Renal cortical epithelial cell (primary cell): ENCODE measurements around the gene RCAN2. TPM values are rescaled to one million over a fixed set of nuclear protein-coding genes. Genes with fewer than 3 reads are reported as not detected.

Source experiments
- DNase-seq: peaks from one replicate; pipeline ENCODE4 v3.0.0-alpha.2; 2011; ENCODE audit warnings: low read depth
- total RNA-seq: library from RNA; depleted of rRNA; stranded (reverse); fragments of >200 nt; gene quantifications from 2 replicates; pipeline ENCODE4 v1.2.3, GENCODE V29; 2014

RCAN2 gene
- total RNA-seq, 1 donor from 2014 or later: 1.6 TPM

DNA sequence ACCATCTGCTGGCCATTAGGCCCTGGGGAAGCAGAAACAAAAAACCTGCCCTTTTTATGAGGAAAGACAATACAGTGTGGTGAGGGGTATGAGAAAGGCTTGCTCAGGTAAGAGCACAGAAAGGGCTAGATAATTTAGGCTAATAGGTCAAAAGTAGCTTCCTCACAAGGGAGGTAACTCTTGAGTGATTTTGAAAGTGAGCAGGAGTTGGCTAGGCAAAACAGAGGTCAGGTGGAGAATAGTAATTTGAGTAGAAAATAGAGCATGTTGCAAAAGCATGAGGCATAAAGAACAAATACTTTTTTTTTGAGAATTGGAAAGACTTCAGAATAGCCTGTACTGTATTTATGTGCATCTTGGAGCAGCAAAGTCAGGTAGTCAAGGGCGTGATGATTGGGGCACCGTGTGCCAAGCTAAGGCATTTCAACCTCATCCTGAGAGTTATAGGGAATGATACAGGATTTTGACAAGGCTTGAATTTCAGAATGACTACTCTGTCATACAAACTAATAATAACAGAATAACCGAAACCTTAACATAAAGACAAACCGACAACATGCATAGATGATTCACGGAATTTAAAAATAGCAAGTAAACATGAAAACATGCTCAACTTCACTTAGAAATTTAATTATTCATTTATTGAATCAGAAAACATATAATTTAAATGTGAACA, 197.5 kb downstream of the RCAN2 start:
- no peak for DNase-seq

DNA sequence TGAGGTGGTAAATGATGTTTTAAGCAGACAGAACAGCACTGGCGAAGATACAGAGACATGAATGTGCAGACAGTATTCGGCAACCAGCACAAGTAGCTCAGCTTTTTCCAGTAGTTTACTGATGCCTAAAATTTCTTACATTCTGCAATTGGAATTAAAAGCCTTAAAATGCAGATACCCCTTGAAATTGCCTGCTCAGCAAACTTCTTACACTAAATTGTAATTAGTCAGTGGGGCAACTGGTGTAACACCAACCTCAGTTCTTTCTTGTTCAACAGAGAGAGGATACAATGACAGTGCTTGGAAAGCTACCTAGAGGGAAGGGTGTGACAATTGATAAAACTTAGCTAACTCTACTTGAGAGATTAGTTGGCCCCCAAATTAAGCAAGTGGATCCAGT, 199.4 kb downstream of the RCAN2 start:
- no peak for DNase-seq

DNA sequence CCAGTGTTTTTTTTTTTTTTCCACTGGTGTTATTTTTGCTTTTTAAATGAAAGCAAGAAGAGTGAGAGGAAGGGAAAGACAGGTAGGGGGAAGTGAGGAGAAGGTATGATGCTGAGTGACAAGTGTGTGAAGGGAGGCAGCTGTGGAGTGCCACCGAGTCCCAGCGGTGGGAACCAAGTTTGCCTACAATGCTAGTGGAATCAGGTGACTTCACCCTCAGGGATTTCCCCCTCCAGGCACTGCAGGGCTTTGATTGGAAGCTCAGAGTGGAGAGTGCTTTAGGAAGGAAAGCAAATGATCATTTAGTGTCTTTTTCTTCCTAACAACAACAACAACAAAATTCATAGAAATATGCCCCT, 200.0 kb downstream of the RCAN2 start:
- DNase-seq: no peak

DNA sequence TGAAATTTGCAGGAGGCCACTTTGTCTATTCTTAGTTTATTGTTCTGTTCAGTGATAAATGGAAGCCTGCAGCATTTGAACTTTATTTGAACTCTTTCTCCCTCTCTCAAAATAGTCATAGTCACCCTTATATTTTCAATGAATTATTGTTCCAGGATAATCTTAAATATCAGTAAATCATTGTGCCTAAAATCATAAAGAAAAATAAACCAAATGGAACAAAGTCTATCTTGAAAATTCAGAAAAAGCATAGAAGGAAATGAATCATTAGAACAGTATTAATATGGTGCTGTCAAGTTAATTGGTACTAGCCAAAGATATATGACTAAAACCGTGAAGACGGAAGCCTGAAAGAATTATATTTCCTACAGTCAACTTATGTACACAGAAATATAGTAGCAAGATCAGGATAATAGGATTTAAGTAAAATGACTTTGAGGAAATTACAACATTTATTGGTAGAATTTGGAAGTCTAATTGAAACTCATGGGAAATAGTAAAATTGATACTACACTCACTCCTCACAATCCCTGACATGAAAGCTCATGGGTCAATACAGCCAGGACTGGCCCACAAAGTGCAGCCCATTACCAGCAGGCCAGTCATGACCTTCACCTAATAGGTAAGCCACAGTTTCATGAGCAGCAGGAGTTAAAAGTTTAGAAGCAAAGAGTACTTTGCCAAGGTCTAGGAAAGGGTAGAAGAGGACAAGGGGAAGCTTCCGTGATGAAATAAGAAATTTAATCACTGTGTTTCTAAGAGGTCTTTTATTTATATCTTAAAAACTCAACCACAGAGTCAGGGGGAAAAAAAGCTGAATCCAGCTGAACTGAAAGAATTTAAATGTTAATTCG, 200.6 kb downstream of the RCAN2 start:
- DNase-seq: no peak

DNA sequence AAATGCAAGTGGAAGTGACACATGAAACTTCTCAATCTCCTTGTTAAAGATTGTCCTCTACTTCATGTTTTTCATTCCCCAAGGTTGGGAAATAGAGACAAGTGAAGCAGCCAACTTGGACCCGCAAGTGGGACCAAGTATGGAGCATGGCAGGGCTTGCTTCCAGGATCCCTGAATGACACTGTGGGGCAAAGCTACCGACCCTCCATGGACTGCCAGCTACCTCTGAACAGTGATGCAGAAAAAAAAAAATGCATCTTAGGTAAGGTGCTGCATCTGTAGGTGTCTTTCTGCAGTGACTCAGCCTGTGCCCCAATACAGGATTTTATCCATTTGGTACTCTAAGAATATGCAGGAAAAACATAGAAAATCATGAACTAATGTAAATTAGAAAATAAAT, 201.4 kb downstream of the RCAN2 start:
- no peak for DNase-seq

DNA sequence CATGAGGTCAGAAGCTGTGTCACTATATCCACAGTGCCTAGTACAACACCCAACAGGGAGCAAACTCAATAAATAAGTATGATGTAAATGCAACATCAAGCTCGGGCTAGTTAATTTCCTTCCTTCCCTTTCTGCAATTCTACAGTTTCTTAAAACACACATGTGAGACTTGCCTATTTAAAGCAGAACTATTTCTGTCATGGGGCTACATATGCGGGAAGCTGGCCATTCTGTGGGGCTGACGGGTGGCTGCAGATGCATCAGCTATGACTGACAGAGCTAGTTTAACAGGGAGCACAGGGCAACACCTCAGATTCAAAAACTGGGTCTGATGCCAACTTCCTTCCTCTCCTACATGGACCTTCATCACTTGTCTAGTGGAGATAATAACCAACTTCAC, 202.4 kb downstream of the RCAN2 start:
- no peak for DNase-seq

DNA sequence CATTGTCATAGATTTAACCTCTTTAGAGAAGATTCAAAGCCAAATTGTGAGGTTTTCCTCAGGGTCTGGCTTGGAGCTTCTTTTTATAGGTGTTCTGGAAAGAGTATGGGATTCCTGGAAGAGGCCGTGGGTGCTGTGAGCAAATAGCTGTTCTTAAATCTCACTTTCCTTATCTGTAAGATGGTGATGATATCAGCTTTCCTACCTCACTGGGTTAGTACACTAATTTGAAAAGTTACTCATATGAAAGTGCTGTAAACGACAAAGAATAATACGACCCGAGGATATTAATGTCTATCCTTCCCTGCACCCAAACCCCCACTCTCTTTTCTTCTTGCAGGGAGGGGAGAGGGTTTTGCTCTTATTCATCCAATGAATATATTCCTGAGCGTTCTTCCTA, 203.6 kb downstream of the RCAN2 start:
- DNase-seq: no peak

DNA sequence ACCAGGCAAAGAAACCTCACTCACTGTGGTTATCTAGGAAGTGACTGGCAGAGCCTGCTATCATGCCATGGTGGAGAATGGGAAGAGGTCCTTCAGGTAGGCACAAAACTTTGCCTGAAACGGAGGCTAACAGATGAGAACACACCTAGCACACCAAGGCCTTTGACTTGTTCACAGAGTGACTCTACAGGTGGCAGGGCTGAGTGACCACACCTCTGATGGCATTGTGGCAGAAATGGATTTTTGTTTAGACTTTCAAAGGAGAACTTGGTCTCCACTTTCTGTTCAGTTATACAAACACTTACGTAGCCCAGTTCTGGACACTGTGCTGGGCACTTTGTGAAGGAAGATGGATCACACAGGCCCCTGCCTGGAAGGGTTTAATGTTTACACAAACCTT, 204.2 kb downstream of the RCAN2 start:
- no peak for DNase-seq

DNA sequence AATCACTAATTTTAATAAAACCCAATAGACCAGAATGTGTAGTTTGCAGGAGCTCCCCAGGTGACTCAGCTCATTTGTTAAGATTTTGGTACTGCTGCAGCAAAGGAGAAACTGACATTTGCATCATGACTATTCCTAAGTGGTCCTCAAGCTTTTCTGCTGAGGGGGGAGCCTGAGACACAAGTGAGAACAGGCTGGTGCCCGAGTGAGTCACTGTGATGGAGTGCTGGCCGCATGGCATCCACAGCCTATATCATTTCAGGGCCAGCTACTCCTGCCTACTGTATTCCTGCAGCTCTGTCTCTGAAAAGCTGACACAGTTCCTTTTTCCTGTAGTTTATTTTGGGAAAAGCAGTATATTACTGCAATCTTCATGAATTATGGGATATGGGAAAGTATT, 206.8 kb downstream of the RCAN2 start:
- no peak for DNase-seq

DNA sequence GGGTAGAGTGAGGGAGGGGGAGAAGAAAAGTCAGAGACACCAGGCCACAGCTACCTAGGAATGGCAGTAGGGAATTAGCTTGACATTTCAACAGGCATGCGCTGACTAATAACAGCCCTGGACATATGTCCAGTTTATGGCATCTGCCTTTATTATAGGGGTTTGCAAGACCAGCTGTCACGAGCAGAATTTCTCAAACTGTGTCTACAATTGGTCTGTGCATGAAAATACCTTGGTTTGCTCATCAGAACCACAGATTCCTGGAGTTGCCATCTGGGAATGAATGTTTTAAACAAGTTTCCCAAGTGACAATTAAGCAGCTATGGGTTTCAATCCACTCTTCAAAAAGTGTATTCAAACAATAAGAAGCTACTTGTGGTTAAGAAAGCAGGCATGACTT, 210.1 kb downstream of the RCAN2 start:
- no peak for DNase-seq

DNA sequence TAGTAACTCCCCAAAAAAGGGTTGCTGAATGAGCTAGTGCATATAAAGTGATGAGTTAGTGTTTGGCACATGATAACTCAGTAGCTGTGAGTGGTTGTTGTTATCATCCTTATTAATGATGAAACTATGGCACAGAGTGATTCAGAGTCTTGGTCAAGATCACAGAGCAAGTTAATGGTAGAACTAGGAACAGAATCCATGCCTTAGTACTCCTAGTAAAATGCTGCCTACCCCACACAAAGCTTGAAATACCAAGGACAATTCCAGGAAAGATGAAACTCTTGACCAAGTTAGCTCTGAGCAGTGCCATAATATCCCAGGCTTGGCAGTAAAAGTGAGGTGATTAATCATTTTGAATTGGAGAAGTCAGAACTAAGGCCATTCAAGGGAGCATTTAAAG, 211.4 kb downstream of the RCAN2 start:
- DNase-seq: no peak

DNA sequence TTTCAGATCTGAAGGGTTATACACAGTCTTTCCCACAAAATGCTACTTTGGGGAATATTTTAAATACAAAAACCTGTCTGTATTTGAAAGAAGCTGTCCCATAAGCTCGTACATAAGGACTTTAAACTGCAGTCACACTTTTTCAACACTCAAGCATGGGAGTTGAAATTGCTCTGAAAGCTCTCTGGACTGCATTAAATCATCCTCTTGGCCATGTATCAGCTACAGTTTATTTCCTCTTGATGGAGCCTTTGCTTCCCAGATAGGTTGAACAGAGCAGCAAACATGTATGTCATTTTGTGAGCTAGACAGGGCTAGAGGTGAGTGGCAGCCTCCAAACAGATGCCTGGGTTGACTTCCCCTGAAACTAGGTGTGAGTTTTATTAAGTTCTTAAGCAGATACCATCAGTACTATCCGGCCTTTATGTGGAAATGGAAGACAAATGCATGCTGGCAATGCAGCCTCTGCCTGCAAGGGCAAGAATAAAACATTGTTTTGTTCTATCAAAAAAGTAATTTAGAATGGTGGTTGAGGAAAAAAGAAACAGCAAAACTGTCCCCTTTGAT, 214.6 kb downstream of the RCAN2 start:
- no peak for DNase-seq

DNA sequence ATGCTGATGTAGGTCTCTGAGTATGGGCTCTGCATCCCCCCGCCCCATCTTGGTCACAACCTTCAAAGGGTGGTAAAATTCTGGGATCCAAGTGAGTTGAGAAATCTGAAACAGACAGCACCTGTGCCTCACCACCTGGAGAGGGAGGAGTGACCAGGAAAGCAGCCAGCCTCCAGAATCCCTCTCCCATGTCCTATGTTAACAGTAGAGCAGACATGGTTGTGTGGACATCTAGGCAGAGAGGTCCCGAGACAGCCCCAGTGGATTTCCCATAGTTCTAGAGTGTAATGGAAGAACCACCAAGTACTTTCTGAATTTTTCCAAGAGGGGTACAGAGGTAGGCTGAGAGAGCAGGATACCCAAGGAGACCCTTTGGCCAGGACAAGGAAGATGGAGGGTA, 216.7 kb downstream of the RCAN2 start:
- no peak for DNase-seq

DNA sequence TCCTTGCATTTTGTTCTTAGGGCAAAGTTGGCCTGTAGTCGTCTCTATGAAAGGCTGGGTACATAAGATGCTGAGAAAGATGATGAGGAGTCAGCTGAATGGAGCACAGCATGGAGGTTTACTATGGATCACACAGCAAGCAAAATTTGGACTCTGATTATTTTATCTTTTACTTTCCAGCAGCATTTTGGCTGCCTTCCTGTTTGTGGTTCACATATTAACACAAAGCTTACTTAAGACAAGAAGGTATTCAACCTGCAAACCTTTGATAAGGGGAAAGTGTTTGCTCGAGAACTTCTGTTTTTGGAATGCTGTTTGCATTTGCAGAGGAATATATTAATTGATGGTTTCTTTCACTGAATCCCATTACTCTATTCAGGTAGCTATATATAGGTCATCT, 217.3 kb downstream of the RCAN2 start:
- DNase-seq: no peak

DNA sequence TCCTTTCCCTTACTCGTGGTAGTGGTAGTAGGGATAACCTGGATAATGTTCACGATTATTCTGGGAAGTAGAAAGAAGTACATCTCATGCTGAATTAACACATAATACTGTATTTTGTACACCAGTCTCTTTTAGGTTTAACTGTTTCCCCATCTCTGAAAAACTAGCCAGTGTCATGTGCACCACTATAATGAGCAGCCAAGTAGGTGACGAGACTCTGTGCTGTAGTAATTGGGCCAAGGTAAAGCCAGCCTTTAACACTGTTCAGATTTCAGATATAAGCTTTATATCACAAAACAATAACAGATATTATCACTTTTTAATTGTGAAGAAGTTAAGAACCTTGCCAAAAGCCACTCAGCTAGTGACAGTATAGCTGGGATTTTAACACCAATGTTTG, 219.5 kb downstream of the RCAN2 start:
- DNase-seq: no peak

DNA sequence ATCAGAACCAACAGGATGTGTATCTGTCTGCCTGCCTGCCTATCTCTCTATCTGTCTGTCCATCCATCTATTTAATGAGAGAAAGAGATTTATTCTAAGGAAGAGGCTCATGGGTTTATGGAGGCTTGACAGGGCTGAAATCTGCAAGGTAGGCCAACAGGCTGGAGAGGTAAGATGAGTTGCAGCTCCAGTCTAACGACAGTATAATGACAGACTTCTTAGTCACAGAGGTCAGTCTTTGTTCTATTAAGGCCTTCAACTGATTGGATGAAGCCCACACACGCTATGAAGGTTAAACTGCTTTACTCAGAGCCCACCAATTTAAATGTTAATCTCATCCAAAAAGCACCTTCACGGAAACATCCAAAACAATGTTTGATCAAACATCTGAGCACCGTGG, 220.1 kb downstream of the RCAN2 start:
- DNase-seq: no peak

DNA sequence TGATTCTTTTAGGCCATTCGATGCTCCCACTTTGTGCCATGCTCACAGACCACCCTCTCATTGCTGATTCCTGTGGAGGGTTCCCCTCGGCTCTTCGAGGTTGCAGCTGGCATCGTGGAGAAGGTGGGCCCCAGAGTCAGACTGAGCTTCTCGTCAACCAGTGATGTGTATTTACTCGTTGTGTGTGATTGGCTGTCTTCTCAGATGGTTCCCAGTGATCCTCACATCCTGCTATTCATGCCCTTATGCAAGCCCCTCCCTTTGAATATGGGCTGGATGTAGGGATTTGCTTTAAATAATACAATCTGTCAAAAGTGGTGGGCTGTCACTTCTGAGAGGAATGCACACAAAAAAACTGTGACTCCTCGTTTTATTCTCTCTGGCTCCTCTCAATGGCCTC, 220.9 kb downstream of the RCAN2 start:
- DNase-seq: no peak

DNA sequence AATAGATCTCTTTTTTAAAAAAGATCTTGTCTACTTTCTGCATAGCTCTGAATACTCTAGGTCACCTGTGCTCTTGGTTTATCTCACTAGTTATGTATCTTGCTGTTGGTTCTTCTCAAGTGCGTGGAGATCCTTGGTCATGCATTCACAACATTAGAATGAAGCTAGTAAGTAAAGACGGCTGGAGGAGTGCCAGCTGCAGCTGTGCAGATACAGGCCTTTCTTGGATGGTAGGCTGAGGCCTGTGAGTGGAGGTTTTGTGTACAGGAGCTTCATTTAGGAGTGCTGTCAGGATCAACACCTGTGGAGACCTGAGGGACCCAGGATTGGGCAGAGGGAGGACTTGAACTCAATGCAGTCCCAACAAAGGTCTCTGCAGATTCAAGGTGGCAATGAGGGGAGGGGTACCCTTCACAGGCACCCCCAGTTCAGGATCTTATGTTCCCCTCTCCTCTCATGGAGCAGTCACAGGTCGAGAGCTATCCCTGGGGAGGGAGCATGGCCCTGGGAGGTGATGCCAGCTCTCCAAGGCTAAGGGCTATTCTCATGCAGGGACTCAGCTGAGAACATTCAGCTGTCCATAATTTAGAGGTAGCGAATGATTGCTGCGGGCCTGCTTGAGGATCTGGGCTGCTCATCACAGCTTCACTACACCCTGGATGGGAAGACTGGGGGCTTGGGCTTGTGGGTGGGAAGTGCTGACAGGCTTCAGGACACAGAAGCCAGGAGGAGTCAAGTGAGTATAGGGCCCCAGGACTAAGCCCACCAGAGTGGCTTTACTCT, 221.6 kb downstream of the RCAN2 start:
- no peak for DNase-seq

DNA sequence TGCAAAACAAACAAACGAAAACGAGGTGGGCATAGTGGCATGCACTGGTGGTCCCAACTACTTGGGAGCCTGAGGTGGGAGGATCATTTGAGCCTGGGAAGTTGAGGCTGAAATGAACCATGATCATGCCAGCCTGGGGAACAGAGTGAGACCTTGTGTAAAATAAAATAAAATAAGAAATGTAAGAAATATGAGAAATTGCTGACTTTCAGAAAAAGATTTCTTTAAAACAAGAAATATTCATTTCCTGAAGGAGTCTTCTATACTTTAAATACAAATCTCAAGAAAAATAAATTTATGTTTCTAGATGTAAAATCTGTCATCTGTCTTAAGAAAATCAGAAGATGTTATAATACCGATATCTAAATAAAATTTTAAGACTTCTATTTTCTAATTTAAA, 223.7 kb downstream of the RCAN2 start:
- no peak for DNase-seq

DNA sequence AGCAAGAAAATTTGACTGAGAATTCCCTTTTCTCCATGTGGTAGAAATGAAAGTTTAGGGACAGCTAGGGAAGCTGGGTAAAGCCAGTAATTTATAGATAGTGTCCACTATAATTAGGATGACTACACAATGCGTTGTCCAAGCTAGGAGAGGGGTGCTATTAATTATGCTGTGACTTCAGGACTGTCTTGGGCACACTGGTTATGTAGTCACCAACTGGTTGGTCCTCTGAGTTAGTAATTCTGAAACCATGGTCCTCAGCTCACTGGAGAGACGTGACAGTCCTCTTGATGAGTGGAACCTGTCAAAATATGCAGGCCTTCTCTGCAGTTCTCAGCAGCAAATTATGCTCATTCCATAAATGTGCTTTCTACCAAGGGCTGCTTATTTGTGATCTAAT, 225.9 kb downstream of the RCAN2 start:
- DNase-seq: no peak

DNA sequence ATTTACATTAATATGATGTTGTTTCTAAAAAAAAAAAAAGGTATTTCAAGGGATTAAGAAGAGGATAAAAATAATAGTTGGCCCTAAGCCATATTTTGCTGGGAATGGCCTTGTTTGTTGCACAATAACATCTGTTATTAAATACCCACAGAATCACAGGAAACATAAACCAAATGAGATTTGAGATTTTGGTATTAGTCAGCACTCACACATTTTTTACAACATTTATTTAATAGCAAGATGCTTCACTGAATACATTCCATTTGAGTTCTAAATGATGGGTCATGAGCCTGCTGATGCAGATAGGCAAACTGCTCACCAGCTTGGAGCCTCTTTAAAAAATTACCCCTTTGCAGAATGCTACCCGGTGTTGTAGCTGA, 227.6 kb downstream of the RCAN2 start:
- DNase-seq: peak; percentile 58

DNA sequence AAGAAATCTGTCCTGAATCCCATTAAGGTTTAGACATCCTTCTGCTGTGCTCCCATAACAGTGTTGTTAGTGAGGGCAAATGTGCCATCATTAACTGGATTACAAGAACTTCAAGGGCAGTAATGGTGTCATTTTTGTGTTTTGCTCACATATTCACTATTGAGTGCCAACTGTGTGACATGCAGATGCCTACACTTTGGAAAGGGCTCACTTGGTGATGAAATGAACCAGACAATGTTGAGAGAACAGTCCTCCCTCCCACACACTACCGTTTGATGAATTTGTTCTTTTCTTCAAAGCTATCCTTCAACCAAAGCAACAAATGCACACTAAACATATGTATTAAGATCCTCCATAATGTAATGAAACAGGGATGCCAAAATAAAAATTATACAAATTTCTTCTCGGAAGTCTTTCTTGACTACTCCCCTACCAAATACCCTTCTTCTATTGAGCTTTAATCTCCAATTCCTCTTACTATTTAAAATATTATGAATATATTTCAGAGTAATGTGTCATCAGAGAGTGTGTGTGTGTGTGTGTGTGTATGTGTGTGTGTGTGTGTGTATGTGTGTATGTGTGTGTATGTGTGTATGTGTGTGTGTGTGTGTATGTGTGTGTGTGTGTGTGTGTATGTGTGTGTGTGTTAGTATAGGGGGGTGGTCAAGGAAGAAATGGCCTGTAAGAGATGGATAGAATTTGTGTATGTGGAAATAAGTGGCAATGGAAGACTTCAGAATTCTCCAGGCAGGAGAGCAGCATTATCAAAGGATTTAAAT, 228.1 kb downstream of the RCAN2 start:
- no peak for DNase-seq
